SK-N-SH treated with all-trans-retinoic acid at 6 μM for 48 hours (cell line): ENCODE measurements around the gene AIM2.

ENCODE experiments used
- ATAC-seq: fragments of 200-7000 bp; cut with Tn5 transposase; 3 replicates; pipeline ENCODE4 v1.9.1; 2020; ENCODE audit warnings: mild to moderate bottlenecking, moderate library complexity
- ARNTL ChIP-seq: fragments of 450-650 bp; formaldehyde crosslinking; IDR thresholded peaks from 2 replicates; pipeline ENCODE4 v1.5.0; 2020; ENCODE audit warnings: low read depth, mild to moderate bottlenecking, moderate library complexity, borderline replicate concordance
- CSRNP3 ChIP-seq: fragments of 250-450 bp; sonication (Bioruptor Pico); IDR thresholded peaks from 2 replicates; pipeline ENCODE4 v1.5.1; 2021; ENCODE audit warnings: mild to moderate bottlenecking, moderate library complexity
- ESRRG ChIP-seq: fragments of 250-450 bp; sonication (Bioruptor Pico); IDR thresholded peaks from 2 replicates; pipeline ENCODE4 v1.6.1; 2021; ENCODE audit warnings: mild to moderate bottlenecking
- ISL1 ChIP-seq: fragments of 250-450 bp; sonication (Bioruptor Pico); IDR thresholded peaks from 2 replicates; pipeline ENCODE4 v2.1.2; 2022; ENCODE audit warnings: mild to moderate bottlenecking, moderate library complexity
- OSR1 ChIP-seq: fragments of 250-450 bp; sonication (Bioruptor Pico); IDR thresholded peaks from 2 replicates; pipeline ENCODE4 v1.8.0; 2022; ENCODE audit warnings: moderate library complexity, mild to moderate bottlenecking, inconsistent platforms
- PPARA ChIP-seq: fragments of 250-450 bp; sonication (Bioruptor Pico); IDR thresholded peaks from 2 replicates; pipeline ENCODE4 v1.5.0; 2020; ENCODE audit warnings: mild to moderate bottlenecking, borderline replicate concordance
- RARB ChIP-seq: fragments of 250-450 bp; sonication (Bioruptor Pico); IDR thresholded peaks from 2 replicates; pipeline ENCODE4 v1.8.0; 2021; ENCODE audit warnings: mild to moderate bottlenecking, moderate library complexity
- SNAI2 ChIP-seq: fragments of 250-450 bp; sonication (Bioruptor Pico); IDR thresholded peaks from 2 replicates; pipeline ENCODE4 v1.5.0; 2020; ENCODE audit warnings: mild to moderate bottlenecking, moderate library complexity
- TCF4 ChIP-seq: fragments of 250-450 bp; sonication (Bioruptor Pico); IDR thresholded peaks from 2 replicates; pipeline ENCODE4 v1.8.0; 2021; ENCODE audit warnings: mild to moderate bottlenecking, moderate library complexity, borderline replicate concordance
- TOX ChIP-seq: fragments of 250-450 bp; sonication (Bioruptor Pico); IDR thresholded peaks from 2 replicates; pipeline ENCODE4 v1.8.0; 2021; ENCODE audit warnings: mild to moderate bottlenecking, moderate library complexity, borderline replicate concordance
- ZC3H10 ChIP-seq: fragments of 250-450 bp; sonication (Bioruptor Pico); IDR thresholded peaks from 2 replicates; pipeline ENCODE4 v1.5.1; 2021; ENCODE audit warnings: mild to moderate bottlenecking, moderate library complexity
- ZFP3 ChIP-seq: fragments of 250-450 bp; sonication (Bioruptor Pico); IDR thresholded peaks from 2 replicates; pipeline ENCODE4 v1.5.0; 2020; ENCODE audit warnings: mild to moderate bottlenecking, moderate library complexity
- ZFP30 ChIP-seq: fragments of 450-650 bp; formaldehyde crosslinking; IDR thresholded peaks from 2 replicates; pipeline ENCODE4 v1.5.0; 2022; ENCODE audit warnings: mild to moderate bottlenecking, moderate library complexity
- ZNF565 ChIP-seq: fragments of 450-650 bp; formaldehyde crosslinking; conservative IDR thresholded peaks from 2 replicates; pipeline ENCODE4 v1.5.0; 2020; ENCODE audit warnings: low read depth, mild to moderate bottlenecking, moderate library complexity
- ZNF70 ChIP-seq: fragments of 450-650 bp; formaldehyde crosslinking; IDR thresholded peaks from 2 replicates; pipeline ENCODE4 v1.5.0; 2020; ENCODE audit warnings: mild to moderate bottlenecking, moderate library complexity
- ZNF8 ChIP-seq: fragments of 450-650 bp; formaldehyde crosslinking; IDR thresholded peaks from 2 replicates; pipeline ENCODE4 v1.5.0; 2020; ENCODE audit warnings: mild to moderate bottlenecking, moderate library complexity
- TF ChIP-seq, protein P1 (sequence below): fragments of 250-450 bp; sonication (Bioruptor Pico); IDR thresholded peaks from 2 replicates; pipeline ENCODE4 v1.5.1; 2020; ENCODE audit warnings: low read depth, mild to moderate bottlenecking, moderate library complexity
- TF ChIP-seq, protein P2 (sequence below): fragments of 250-450 bp; sonication (Bioruptor Pico); IDR thresholded peaks from 2 replicates; pipeline ENCODE4 v1.8.0; 2020; ENCODE audit warnings: mild to moderate bottlenecking, moderate library complexity, borderline replicate concordance
- TF ChIP-seq, protein P3 (sequence below): fragments of 250-450 bp; sonication (Bioruptor Pico); IDR thresholded peaks from 2 replicates; pipeline ENCODE4 v1.5.0; 2020; ENCODE audit warnings: mild to moderate bottlenecking, moderate library complexity

The AIM2 gene

DNA sequence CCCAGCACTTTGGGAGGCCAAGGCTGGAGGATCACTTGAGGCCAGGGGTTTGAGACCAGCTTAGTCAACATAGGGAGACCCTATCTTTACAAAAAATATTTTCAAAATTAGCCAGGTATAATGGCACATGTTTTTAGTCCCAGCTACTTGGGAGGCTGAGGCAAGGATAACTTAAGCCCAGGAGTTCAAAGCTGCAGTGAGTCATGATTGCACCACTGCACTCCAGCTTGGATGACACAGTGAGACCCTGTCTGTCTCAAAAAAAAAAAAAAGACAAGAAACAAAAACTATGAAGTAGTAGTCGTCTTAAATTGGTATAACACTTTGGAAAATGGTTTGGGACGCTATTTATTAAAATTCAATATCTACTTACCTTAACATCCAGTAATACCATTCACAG lies 7.7 kb downstream of the AIM2 start (continued):
- TF ChIP-seq ZFP3 (CRISPR knock-in tag) = no peak
- no peak for TF ChIP-seq CSRNP3 (CRISPR knock-in tag)
- TF ChIP-seq TCF4 (CRISPR knock-in tag) = no peak

DNA sequence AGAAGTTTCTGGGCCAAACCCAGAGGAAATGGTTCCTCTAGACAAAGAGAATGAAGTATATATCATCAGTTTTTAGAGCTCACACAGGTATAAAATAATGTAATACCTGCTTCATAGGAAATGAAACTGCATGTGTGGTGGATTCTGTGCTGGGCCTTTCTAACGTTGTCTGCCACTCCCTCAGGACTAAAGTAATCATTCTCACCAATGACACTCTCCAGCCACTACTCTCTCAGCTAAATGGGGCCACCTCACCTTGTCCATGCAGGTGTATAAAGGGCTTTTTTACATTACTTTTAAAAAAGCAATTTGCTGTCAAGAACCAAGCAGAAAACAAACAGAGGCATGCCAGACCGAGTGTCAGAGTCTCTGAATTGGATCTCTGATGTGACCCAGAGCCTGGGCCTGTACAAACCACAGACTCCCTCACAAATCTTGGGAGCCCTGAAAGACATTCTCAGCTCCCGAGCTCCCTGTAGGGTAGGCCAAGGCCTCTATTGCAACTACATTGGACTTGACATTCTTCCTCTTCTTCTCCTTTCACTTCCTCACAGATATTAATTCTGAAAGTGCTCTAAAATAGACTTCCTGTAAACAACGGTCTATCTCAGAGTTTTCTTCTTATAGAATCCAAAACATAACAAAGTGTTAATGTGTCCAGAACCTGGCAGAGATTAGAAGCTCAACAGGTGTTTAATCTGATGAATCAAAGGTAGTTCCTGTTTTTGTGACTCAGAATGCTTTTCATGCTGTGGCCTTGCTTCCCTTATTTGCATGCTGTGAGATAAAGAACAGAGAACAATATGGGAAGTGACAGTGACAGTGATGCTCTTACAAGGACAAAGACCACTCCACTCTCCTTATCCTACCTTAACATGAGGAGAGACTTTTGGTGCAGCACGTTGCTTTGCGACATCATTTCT lies 8.6 kb downstream of the AIM2 start:
- TF ChIP-seq, protein P1, sequence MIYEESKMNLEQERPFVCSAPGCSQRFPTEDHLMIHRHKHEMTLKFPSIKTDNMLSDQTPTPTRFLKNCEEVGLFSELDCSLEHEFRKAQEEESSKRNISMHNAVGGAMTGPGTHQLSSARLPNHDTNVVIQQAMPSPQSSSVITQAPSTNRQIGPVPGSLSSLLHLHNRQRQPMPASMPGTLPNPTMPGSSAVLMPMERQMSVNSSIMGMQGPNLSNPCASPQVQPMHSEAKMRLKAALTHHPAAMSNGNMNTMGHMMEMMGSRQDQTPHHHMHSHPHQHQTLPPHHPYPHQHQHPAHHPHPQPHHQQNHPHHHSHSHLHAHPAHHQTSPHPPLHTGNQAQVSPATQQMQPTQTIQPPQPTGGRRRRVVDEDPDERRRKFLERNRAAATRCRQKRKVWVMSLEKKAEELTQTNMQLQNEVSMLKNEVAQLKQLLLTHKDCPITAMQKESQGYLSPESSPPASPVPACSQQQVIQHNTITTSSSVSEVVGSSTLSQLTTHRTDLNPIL (CRISPR knock-in tag) = no peak
- TF ChIP-seq ZNF8 (CRISPR knock-in tag) (no peak), RARB (CRISPR knock-in tag) (no peak)
- TF ChIP-seq, all 23 proteins: peak for 0
- no peak; the same call in 2 of the 3 replicates for ATAC-seq

GRCh38 chr1:159066108-159066507 lies 10.5 kb downstream of the AIM2 start:
- TF ChIP-seq ESRRG (CRISPR knock-in tag) (no peak), RARB (CRISPR knock-in tag) (no peak), ARNTL (no peak), PPARA (CRISPR knock-in tag) (no peak), ISL1 (CRISPR knock-in tag) (no peak), CSRNP3 (CRISPR knock-in tag) (no peak), ZNF8 (CRISPR knock-in tag) (no peak), ZNF70 (CRISPR knock-in tag) (no peak), ZNF565 (CRISPR knock-in tag) (no peak), OSR1 (no peak), ZFP30 (CRISPR knock-in tag) (no peak), TOX (CRISPR knock-in tag) (no peak), SNAI2 (CRISPR knock-in tag) (no peak), ZC3H10 (no peak)
- TF ChIP-seq, protein P2, sequence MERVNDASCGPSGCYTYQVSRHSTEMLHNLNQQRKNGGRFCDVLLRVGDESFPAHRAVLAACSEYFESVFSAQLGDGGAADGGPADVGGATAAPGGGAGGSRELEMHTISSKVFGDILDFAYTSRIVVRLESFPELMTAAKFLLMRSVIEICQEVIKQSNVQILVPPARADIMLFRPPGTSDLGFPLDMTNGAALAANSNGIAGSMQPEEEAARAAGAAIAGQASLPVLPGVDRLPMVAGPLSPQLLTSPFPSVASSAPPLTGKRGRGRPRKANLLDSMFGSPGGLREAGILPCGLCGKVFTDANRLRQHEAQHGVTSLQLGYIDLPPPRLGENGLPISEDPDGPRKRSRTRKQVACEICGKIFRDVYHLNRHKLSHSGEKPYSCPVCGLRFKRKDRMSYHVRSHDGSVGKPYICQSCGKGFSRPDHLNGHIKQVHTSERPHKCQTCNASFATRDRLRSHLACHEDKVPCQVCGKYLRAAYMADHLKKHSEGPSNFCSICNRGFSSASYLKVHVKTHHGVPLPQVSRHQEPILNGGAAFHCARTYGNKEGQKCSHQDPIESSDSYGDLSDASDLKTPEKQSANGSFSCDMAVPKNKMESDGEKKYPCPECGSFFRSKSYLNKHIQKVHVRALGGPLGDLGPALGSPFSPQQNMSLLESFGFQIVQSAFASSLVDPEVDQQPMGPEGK (CRISPR knock-in tag) = no peak
- TF ChIP-seq, protein P3, sequence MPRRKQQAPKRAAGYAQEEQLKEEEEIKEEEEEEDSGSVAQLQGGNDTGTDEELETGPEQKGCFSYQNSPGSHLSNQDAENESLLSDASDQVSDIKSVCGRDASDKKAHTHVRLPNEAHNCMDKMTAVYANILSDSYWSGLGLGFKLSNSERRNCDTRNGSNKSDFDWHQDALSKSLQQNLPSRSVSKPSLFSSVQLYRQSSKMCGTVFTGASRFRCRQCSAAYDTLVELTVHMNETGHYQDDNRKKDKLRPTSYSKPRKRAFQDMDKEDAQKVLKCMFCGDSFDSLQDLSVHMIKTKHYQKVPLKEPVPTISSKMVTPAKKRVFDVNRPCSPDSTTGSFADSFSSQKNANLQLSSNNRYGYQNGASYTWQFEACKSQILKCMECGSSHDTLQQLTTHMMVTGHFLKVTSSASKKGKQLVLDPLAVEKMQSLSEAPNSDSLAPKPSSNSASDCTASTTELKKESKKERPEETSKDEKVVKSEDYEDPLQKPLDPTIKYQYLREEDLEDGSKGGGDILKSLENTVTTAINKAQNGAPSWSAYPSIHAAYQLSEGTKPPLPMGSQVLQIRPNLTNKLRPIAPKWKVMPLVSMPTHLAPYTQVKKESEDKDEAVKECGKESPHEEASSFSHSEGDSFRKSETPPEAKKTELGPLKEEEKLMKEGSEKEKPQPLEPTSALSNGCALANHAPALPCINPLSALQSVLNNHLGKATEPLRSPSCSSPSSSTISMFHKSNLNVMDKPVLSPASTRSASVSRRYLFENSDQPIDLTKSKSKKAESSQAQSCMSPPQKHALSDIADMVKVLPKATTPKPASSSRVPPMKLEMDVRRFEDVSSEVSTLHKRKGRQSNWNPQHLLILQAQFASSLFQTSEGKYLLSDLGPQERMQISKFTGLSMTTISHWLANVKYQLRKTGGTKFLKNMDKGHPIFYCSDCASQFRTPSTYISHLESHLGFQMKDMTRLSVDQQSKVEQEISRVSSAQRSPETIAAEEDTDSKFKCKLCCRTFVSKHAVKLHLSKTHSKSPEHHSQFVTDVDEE = no peak
- TF ChIP-seq, protein P1 (CRISPR knock-in tag) = no peak
- ATAC-seq = peak; percentile 33; the same call in 1 of the 3 replicates
